Islet precursor cell (in vitro differentiated cells): ENCODE measurements around the gene URB1.
"Not testable (repeated sequence)": the region's sequence is repeated elsewhere in the genome, so short reads cannot be mapped to it uniquely, and the experiment has no call there.

ENCODE experiments used
- DNase-seq: peaks from one replicate; pipeline ENCODE4 v3.0.0-alpha.2; 2018

The URB1 gene

DNA sequence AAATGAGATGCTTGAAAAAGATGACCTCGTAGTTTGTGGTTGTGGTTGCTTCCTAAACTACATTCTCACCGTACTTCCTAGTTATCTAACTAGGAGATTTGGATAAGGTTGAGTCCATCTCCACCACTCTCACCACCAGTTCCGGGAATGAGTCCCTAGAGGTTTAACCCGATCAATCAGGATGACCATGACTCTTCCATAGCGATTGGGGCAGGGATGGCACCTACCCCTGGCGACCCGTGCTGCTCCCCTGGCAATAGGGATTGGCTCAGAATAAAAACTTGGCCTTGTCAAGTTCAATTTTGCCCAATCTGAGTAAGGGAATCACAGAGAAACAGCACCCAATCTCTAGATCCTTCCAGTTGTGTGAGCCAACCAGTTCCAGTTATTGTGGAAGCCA is 111.3 kb downstream of the URB1 start:
- DNase-seq: no peak

DNA sequence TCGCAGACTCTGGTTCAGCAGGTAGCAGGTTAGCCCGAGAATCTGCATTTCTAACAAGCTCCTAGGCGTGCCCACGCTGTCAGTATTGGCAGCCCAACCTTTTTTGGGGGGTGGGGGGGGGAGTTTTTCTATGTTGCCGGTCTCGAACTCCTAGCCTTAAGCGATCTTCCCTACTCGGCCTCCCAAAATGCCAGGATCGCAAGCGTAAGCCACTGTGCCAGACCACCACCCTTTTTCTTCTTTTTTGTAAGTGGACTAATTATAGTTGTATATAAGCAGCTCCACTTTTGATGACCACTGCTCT is 113.5 kb downstream of the URB1 start:
- DNase-seq: no peak

DNA sequence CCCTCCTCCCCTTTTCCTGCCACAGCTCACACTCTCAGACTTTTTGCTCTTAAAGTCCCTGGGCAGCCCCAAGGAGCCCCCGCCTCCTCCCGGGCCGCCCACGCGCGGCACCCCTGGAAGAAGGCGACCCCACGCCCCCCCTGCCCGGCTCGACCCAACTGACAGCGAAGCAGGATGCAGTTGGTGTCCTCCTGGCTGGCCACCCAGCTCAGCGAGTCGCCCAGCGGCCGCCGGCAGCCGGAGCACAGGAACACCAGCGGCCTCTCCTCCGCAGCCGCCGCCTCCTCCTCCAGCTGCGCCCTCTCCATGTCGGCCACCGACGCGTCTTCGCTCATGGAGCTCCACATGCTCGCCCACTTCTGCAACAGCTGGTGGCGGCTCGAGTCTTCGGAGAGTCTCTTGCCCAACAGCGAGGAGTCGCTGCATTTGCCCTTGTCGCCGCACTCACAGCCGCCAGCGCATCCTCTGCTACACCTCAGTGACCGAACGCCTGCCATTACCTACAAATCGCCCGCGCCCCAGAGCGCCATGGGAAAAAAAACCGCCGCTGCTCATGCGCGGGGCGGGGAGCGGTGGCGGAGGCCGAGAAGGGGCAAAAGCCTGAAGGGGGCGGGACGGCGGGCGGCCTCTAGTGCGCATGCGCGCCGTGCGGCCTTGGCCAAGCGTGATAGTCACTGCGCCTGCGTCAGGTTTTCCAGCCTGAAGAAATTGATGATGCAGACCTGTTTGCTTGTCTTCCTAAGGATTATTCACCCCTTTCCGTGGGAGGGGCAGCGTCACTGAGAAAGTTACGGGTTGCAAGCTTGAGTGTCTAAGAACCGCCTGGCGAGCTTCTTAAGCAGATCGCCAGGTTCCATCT is 114.1 kb downstream of the URB1 start, which contains the start of gene MIS18A:
MIS18A (minus strand) TSS at position 532 of the 859 bp plus-strand sequence; CDS start at position 497, 35 bp downstream.
- peak; percentile 98 for DNase-seq

DNA sequence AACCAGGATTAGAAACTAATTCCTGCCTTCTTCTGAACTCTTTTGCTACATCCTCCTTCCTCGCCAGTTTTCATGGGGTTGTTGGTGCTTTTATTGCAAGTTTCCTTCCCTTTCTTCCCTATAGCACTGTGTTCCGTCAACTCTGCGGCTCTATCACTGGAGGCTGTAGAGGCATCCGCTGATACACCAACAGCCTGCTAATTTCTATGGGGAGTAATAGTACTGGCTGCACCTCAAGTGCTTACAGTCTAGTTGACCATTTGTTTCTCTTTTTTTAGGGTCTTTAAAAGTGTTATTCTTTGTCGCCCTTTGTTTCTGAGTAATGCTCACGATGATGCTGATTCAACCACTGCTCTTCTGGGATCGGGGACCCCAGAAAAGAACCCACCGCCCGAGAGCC is 114.7 kb downstream of the URB1 start:
- no peak for DNase-seq

DNA sequence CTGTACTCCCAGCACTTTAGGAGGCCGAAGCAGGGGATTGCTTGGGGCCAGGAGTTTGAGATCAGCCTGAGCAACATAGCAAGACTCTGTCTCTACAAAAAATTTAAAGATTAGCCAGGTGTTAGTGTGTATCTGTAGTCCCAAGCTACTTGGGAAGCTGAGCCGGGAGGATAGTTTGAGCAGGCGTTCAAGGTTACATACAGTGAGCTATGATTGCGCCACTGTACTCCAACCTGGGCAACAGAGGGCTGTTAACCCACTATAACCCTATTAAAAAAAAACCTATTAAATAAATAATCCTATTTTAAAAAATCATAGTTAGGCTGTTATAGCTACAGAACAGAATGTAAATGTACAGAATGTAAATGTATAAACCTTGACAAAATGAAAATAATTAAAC is 116.1 kb downstream of the URB1 start:
- DNase-seq: no peak

DNA sequence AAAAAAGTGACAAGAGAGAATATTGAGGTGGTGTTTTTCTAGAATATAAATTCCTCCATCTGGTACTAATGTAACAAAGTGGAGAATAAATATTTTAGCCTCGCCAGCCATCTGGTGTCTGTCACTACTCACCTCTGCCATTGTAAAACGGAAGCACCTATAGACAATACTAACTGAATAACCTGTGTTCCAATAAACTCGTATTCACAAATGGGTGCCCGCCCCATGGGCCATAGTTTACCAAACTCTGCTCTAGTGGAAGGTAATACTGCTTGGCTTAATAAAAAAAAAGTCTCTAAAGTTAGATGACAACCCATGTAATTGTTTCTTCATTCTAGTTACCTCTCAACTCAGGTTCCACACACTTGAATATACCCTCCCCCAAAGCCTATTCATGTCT is 122.1 kb downstream of the URB1 start:
- no peak for DNase-seq

DNA sequence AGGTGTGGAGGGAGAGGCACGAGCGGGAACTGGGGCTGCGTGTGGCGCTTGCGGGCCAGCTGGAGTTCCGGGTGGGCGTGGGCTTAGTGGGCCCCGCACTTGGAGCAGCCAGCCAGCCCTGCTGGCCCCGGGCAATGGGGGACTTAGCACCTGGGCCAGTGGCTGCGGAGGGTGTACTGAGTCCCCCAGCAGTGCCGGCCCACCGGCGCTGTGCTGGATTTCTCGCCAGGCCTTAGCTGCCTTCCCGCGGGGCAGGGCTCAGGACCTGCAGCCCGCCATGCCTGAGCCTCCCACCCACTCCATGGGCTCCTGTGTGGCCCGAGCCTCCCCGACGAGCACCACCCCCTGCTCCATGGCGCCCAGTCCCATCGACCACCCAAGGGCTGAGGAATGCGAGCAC is 127.5 kb downstream of the URB1 start:
- DNase-seq: not testable (repeated sequence)

DNA sequence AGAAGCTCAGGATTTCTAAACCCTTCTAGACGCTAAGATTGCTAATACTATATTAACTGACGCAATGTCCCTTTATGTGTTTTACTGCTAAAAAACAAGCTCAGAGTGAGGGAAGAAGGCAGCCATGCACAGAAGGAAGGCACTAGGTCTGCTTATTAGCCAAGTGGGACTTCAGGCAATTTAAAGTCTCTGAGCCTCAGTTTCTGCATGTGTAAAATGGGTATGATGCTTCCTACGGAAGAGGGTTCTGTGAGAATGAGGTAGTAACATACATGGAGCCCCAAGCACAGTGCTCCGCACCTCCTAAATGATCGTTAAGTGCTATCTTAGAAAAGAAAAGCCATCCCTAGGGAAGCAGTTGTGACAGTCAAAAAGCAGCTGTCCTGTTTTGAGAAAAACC is 130.9 kb downstream of the URB1 start:
- no peak for DNase-seq
